ENCODE measurements around the gene SNAP25.

SNAP25 gene

DNA sequence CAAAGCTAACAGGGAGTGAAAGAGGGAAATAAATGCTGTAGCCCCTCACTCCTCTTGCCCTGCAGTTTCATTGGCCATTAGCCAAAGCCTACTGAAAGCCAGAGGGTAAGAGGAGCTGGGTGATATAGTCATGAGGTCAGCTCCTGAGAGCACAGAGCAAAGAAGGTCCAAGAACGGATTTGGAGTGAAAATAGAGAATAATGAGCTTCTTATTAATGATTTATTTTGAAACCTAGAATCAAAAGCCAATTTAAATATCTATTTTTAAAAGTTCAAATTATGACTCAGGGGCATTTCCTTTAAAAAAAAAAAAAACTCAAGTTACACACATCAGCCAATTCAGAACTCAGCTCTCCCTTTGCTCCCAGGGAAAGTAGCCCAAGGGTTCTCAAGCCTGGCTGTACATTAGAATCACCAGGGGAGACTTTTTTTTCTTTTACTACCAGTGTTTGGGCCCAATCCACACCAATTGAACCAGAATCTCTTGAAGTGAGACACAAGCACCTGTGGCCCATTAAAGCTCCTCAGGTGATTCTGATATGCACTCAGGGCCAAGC lies 79.1 kb downstream of the SNAP25 start:
- Mint-ChIP-seq H3K27me3 (peaks cover 9% of the 10 kb centered on the region), H3K27ac (no peak overlapping the region), H3K4me3 (no peak overlapping the region), H3K36me3 (no peaks in the 10 kb centered on the region), H3K4me1 (ENCODE audit: low read depth) (no peaks in the 10 kb centered on the region), H3K9me3 (ENCODE audit: low read depth) (no peaks in the 10 kb centered on the region)

DNA sequence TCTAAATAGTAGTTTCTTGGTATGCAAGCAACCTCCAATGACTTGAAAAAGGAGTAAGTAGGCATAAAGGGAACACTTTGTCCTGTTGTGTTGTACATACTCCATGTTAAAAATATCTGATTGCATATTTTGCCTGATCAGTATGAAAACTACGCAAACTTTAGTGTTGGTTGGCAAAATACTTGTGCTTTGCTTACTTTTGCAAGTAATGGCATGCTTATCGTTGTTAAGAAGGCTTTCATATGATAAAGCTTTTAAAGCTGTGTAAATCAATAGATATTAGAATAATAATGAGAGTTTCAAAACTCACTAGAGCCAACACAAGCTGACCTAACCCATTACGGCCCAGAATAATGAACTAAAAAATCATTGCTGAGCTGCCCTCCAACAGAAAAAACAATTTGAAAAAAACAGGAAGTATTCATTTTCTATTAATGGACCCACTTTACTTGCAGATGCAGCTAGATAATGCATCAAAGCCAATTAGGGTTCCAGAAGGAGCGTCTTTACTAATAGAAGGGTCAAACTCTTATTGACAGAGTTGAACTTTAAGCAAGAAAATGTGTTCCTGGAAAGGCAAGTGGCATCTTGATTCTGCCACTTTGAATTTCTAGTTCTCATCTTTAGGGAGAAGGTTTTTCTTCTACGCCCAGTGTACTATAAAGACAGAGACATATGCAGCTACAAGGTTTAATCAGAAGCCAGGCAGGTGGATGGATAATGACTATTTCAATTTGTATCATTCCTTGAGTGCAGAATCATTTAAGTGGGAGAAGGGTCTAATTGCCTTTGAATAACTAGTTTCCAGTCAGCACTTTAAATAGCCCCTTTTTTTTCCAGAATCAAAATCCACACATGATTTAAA lies 82.2 kb downstream of the SNAP25 start:
- no peaks in the 10 kb centered on the region for H3K36me3 Mint-ChIP-seq
- no peak overlapping the region for H3K4me3 Mint-ChIP-seq
- peaks cover 8% of the 10 kb centered on the region for H3K27me3 Mint-ChIP-seq
- no peaks in the 10 kb centered on the region for H3K4me1 Mint-ChIP-seq (ENCODE audit: low read depth)
- no peaks in the 10 kb centered on the region for H3K9me3 Mint-ChIP-seq (ENCODE audit: low read depth)
- H3K27ac Mint-ChIP-seq: no peak overlapping the region

DNA sequence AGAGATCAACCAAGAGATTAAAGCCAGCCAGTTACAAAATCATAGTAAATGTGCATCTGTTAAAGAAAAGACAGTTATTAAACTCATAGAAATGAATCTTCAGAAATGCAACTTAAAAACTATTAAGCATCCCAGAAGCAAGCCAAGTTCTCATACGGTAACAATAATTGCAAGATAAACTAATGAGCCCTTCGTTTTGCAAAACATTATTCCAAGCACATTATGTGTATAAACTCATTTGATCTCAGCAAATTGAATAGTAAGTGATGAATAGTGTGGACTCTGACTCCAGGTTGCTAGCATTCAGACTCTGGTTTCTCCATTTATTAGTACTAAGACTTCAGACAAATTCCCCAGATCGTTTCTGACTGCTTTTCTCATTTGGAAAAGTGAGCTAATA lies 85.2 kb downstream of the SNAP25 start:
- H3K36me3 Mint-ChIP-seq: no peaks in the 10 kb centered on the region
- no peak overlapping the region for H3K27ac Mint-ChIP-seq
- peaks cover 3% of the 10 kb centered on the region for H3K4me1 Mint-ChIP-seq (ENCODE audit: low read depth)
- no peak overlapping the region for H3K4me3 Mint-ChIP-seq
- H3K27me3 Mint-ChIP-seq: peaks cover 16% of the 10 kb centered on the region
- no peaks in the 10 kb centered on the region for H3K9me3 Mint-ChIP-seq (ENCODE audit: low read depth)

DNA sequence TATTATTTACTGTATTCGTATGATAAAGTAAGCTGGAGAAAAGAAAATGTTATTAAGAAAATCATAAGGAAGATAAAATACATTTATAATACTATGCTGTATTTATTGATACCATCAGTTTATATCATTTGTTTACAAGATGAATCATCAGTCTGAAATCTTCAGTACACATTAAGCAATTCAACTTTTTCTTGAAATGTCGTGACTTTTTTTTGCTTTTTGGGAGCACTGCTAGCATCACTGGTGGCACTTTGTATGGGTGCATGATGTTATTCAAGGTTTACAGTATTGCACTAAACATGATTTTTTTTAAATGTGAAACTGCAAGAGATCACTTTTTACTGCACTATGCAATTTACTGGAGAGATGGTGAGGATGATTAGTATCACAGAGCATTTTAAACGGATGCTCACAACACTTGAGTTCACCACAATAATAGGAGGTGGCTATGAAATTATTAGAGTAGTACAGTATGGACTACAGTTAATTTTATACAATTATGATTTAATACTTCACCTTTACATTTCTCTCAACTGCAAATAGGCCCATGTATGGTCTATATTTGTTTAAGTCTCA lies 85.9 kb downstream of the SNAP25 start:
- no peak overlapping the region for H3K4me3 Mint-ChIP-seq

DNA sequence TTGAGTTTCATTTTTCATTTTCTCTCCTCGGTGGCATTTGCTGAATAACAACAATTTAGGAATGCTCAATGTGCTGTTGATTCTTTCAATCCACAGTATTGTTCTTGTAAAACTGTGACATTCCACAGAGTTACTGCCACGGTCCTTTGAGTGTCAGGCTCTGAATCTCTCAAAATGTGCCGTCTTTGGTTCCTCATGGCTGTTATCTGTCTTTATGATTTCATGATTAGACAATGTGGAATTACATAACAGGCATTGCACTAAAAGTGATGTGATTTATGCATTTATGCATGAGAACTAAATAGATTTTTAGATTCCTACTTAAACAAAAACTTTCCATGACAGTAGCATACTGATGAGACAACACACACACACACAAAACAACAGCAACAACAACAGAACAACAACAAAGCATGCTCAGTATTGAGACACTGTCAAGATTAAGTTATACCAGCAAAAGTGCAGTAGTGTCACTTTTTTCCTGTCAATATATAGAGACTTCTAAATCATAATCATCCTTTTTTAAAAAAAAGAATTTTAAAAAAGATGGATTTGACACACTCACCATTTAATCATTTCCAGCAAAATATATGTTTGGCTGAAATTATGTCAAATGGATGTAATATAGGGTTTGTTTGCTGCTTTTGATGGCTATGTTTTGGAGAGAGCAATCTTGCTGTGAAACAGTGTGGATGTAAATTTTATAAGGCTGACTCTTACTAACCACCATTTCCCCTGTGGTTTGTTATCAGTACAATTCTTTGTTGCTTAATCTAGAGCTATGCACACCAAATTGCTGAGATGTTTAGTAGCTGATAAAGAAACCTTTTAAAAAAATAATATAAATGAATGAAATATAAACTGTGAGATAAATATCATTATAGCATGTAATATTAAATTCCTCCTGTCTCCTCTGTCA lies 88.1 kb downstream of the SNAP25 start:
- no peak overlapping the region for H3K27ac Mint-ChIP-seq
- H3K4me1 Mint-ChIP-seq (ENCODE audit: low read depth): peaks cover 3% of the 10 kb centered on the region
- no peaks in the 10 kb centered on the region for H3K9me3 Mint-ChIP-seq (ENCODE audit: low read depth)
- no peaks in the 10 kb centered on the region for H3K36me3 Mint-ChIP-seq
- H3K4me3 Mint-ChIP-seq: no peak overlapping the region
- peaks cover 19% of the 10 kb centered on the region for H3K27me3 Mint-ChIP-seq

More for the DNA sequence above, 85.9 kb downstream of the SNAP25 start:
- Mint-ChIP-seq H3K27me3 (peaks cover 16% of the 10 kb centered on the region), H3K9me3 (ENCODE audit: low read depth) (no peaks in the 10 kb centered on the region), H3K27ac (no peak overlapping the region), H3K4me1 (ENCODE audit: low read depth) (peaks cover 3% of the 10 kb centered on the region), H3K36me3 (no peaks in the 10 kb centered on the region)

DNA sequence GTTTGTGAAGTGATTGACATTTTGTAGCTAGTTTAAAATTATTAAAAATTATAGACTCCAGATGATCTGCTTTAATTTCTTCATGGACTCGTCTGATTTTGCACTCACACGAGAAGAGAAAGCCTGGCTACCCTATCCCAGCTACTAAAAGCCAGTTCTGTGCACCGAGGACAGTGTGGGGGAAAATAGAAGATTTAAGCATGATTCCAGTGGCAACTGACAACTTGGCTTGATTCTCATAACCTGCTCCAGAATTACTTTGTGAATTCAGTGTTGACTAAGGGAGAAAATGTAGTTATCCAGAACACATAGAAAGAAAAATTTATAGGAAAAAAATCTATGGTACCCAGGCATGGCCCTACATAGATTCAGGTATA lies 88.7 kb downstream of the SNAP25 start:
- no peaks in the 10 kb centered on the region for H3K9me3 Mint-ChIP-seq (ENCODE audit: low read depth)
- H3K4me1 Mint-ChIP-seq (ENCODE audit: low read depth): peaks cover 3% of the 10 kb centered on the region
- peaks cover 23% of the 10 kb centered on the region for H3K27me3 Mint-ChIP-seq
- H3K27ac Mint-ChIP-seq: no peak overlapping the region
- H3K4me3 Mint-ChIP-seq: no peak overlapping the region
- no peaks in the 10 kb centered on the region for H3K36me3 Mint-ChIP-seq

DNA sequence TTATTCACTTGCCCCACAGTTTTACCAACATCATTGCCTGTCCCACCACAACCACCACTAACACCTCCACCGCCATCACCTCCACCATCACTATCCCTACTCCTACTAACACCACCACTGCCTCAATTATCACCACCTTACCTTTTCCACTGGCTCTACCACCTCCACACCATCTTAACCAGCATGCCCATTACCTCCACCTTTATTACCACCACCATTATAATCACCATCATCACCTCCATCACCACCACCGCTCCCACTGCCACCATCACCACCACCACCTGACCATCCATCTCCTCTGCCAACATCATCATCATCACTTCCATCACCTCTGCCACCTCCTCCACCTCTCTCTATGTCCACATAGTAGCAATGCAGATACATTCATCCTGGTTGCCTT lies 90.0 kb downstream of the SNAP25 start:
- Mint-ChIP-seq H3K36me3 (no peaks in the 10 kb centered on the region), H3K4me1 (ENCODE audit: low read depth) (peaks cover 3% of the 10 kb centered on the region), H3K4me3 (no peak overlapping the region), H3K27me3 (peaks cover 23% of the 10 kb centered on the region), H3K27ac (no peak overlapping the region), H3K9me3 (ENCODE audit: low read depth) (no peaks in the 10 kb centered on the region)

DNA sequence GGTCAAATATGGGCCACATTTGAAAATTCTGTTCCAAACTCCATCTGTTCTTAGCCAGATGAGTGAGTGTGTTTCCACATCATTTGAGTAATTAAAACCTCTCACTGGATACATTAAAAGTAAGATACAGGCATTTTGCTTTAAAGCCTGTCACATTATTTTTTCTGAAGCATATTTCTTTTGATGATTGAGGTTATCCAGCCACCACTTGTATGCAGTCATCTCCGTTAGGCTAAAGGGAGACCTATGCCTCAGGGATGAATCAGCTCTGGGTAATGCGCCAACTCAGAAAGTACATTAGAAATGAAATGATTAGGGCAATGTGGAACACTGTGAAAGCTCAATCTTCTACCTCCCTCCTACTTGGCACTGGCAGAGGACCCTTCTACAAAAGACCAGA lies 90.7 kb downstream of the SNAP25 start:
- Mint-ChIP-seq H3K9me3 (ENCODE audit: low read depth) (no peaks in the 10 kb centered on the region), H3K27me3 (peaks cover 23% of the 10 kb centered on the region), H3K4me1 (ENCODE audit: low read depth) (peaks cover 3% of the 10 kb centered on the region), H3K27ac (no peak overlapping the region), H3K4me3 (no peak overlapping the region), H3K36me3 (no peaks in the 10 kb centered on the region)

DNA sequence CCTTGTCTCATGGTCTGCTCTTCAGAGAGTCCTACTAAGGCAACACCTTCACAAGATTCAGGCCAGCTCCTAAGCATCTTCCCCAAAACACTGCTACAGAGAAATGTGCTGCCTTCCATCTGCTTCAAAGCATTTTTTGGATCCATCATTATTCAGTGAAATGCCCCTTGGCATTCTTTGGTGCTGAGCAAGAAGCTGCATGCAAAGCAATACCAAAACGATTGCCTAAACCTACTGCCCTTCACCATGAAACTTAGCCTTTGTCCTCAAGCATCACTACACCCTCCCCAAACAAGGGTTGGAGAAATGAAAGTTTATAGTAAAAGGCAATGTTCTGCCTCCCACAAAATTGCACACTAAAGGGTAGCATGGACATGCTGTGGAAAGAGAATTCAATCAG lies 93.5 kb downstream of the SNAP25 start:
- Mint-ChIP-seq H3K9me3 (ENCODE audit: low read depth) (no peaks in the 10 kb centered on the region), H3K4me3 (no peak overlapping the region), H3K27me3 (peaks cover 21% of the 10 kb centered on the region), H3K27ac (no peak overlapping the region), H3K36me3 (no peaks in the 10 kb centered on the region), H3K4me1 (ENCODE audit: low read depth) (peaks cover 1% of the 10 kb centered on the region)

DNA sequence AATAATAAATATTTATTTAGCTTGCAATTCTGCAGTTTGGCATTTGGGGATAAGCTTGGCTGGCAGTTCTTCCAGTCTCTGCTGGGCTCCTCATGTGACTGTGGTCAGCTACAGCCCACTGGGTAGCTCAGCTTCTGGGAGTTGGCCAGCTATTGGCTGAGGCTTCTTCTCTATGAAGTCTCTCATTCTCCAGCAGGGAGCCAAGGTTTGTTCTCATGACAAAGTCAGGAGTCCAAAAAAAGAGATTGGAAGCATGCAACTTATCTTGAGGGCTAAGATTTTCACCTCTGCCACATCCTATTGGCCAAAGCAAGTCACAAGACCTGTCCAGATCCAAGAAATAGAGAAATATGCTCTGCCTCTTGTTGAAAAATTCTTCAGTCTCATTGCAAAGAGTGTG lies 94.6 kb downstream of the SNAP25 start:
- Mint-ChIP-seq H3K27ac (no peak overlapping the region), H3K9me3 (ENCODE audit: low read depth) (no peaks in the 10 kb centered on the region), H3K4me3 (no peak overlapping the region), H3K4me1 (ENCODE audit: low read depth) (no peaks in the 10 kb centered on the region), H3K27me3 (peaks cover 21% of the 10 kb centered on the region), H3K36me3 (no peaks in the 10 kb centered on the region)

DNA sequence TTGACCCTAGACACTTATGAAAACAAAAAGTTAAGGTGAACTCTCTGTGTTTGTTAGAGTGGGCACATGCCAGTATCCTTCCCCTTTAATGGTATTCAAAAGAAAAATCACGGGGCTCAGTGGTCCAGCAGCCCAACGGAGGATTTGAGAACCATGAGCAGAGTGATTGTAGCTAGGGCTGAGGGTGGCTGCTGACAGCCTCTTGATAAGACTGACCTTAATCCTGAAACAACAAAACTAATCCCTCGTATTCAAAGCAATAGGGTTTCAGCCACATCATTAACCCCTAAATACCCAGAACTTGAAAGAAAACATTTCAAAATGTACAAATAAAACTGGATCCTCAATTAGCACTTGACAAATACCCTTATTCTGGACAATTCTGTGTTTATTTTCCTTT lies 95.1 kb downstream of the SNAP25 start:
- H3K9me3 Mint-ChIP-seq (ENCODE audit: low read depth): no peaks in the 10 kb centered on the region
- H3K4me1 Mint-ChIP-seq (ENCODE audit: low read depth): no peaks in the 10 kb centered on the region
- no peak overlapping the region for H3K4me3 Mint-ChIP-seq
- H3K36me3 Mint-ChIP-seq: no peaks in the 10 kb centered on the region
- H3K27ac Mint-ChIP-seq: no peak overlapping the region
- H3K27me3 Mint-ChIP-seq: peaks cover 19% of the 10 kb centered on the region

DNA sequence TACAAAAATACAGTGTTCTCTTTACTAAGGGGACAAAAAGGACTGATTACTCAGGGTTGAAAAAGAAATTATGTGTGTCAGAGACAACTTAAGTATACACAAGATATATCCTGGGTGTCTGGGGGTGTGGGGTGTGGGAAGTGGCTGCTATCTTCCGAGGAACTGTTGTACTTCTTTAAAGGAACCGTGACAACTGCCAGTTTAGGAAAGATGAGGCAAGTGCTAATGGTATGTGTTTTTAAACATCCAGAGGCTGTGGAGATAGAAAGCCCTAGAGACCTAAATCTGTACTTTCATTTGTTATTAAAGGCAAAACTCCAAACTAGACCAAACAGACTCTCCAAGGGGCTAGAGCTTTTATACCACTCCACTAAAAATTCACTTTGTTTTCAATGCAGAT lies 95.6 kb downstream of the SNAP25 start:
- Mint-ChIP-seq H3K4me3 (no peak overlapping the region), H3K4me1 (ENCODE audit: low read depth) (no peaks in the 10 kb centered on the region), H3K9me3 (ENCODE audit: low read depth) (no peaks in the 10 kb centered on the region), H3K27me3 (peaks cover 17% of the 10 kb centered on the region), H3K36me3 (no peaks in the 10 kb centered on the region), H3K27ac (no peak overlapping the region)

DNA sequence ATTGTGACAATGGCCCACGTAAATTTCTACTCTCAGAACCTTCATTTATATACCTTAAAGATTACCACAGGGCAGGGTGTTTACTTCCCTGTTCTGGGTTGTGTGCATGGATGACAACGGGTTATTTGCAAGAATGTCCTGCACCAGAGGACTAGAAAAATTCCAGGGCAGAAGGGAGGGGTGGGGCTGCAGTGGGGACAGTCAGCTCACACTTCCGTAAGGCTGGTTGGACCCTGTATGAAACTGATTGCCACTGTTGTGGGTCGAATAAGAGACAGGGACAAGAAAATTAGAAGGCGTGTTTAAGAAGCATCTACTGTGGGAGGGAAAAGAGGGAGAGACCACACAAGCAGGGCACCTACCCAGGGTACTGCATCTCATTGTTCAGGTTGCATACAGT lies 96.5 kb downstream of the SNAP25 start:
- Mint-ChIP-seq H3K4me3 (no peak overlapping the region), H3K27ac (no peak overlapping the region), H3K36me3 (no peaks in the 10 kb centered on the region), H3K9me3 (ENCODE audit: low read depth) (no peaks in the 10 kb centered on the region), H3K4me1 (ENCODE audit: low read depth) (no peaks in the 10 kb centered on the region), H3K27me3 (peaks cover 12% of the 10 kb centered on the region)

DNA sequence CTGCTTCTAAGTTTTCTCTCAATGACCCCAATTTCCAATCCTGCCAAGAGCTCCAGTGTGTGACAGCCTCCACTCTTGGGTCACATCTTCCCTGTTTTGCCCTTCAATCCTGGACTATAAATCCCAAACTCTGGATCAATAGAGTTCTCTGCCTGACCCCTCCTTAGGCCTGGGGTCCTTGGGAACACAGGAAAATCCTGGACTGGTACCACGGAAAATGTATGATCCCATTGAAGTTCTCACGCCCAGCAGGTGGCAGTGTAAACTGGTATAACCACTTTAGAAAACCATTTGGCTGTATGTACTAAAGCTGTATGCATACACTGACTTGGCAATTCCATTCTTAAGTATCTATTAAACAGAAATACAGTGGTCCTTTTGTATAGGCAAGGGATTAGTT lies 98.0 kb downstream of the SNAP25 start:
- H3K36me3 Mint-ChIP-seq: no peaks in the 10 kb centered on the region
- H3K27ac Mint-ChIP-seq: no peak overlapping the region
- H3K27me3 Mint-ChIP-seq: peaks cover 9% of the 10 kb centered on the region
- no peaks in the 10 kb centered on the region for H3K9me3 Mint-ChIP-seq (ENCODE audit: low read depth)
- no peak overlapping the region for H3K4me3 Mint-ChIP-seq
- no peaks in the 10 kb centered on the region for H3K4me1 Mint-ChIP-seq (ENCODE audit: low read depth)
